Duodenal mucosa (tissue), 2 donors: ENCODE data around the gene PRRT1.
A peak's percentile ranks its signal among the peaks of the same experiment; 100 is the strongest.

ENCODE experiments used
- H3K27ac ChIP-seq: one replicate; pipeline ENCODE4 v1.7.0; 2013; ENCODE audit warnings: low read depth, low read length
- H3K27me3 ChIP-seq, 2 donors: one replicate each; pipeline ENCODE4 v1.7.0; 2013; ENCODE audit warnings: low read length in 2 of 2, control low read depth in 1 of 2; ENCODE audit not compliant: insufficient read depth in 2 of 2, control insufficient read depth in 1 of 2
- H3K36me3 ChIP-seq, 2 donors: one replicate each; pipeline ENCODE4 v1.7.0; 2013; ENCODE audit warnings: low read length in 2 of 2, control low read depth in 1 of 2; ENCODE audit not compliant: insufficient read depth in 2 of 2, control insufficient read depth in 1 of 2
- H3K4me1 ChIP-seq, 2 donors: one replicate each; pipeline ENCODE4 v1.7.0; 2013; ENCODE audit warnings: low read length in 2 of 2, control low read depth in 1 of 2; ENCODE audit not compliant: insufficient read depth in 2 of 2, control insufficient read depth in 1 of 2
- H3K4me3 ChIP-seq, 2 donors: one replicate each; pipeline ENCODE4 v1.7.0; 2013; ENCODE audit warnings: low read length in 2 of 2, low read depth in 1 of 2
- H3K9ac ChIP-seq, 2 donors: one replicate each; pipeline ENCODE4 v1.7.0; 2013; ENCODE audit warnings: low read length in 2 of 2, low read depth in 1 of 2
- H3K9me3 ChIP-seq, 2 donors: one replicate each; pipeline ENCODE4 v1.7.0; 2013; ENCODE audit warnings: low read length in 2 of 2, control low read depth in 1 of 2; ENCODE audit not compliant: control insufficient read depth in 1 of 2

PRRT1 gene

GRCh38 chr6:32151863-32152768 is at the start of gene PRRT1:
Gene PRRT1, minus strand, starts transcription at chr6:32151939. Its CDS starts 112 bp downstream, at chr6:32151827.
- Histone ChIP-seq H3K4me3 (peak within 1 kb of the TSS; percentile 87 to 98), H3K27ac (no peak within 1 kb of the TSS), H3K27me3 (no peaks in the 10 kb centered on the region), H3K9me3 (no peaks in the 10 kb centered on the region), H3K9ac (peak within 1 kb of the TSS; percentile 86 to 91), H3K4me1 (peaks cover 20 to 32% of the 10 kb centered on the region in 2 donors), H3K36me3 (peaks cover 0 to 3% of the 10 kb centered on the region in 2 donors)

GRCh38 chr6:32200711-32201475 is 49.2 kb upstream of the PRRT1 start:
- Histone ChIP-seq H3K9ac (no peak overlapping the region), H3K27me3 (no peaks in the 10 kb centered on the region), H3K9me3 (no peaks in the 10 kb centered on the region), H3K27ac (no peak overlapping the region), H3K4me3 (no peak overlapping the region), H3K36me3 (no peaks in the 10 kb centered on the region), H3K4me1 (peaks cover 12% of the 10 kb centered on the region in 2 donors)

- Histone ChIP-seq H3K36me3 (no peaks in the 10 kb centered on the region), H3K9me3 (no peaks in the 10 kb centered on the region), H3K4me3 (no peak overlapping the region), H3K4me1 (peaks cover 18 to 25% of the 10 kb centered on the region in 2 donors), H3K9ac (no peak overlapping the region), H3K27me3 (no peaks in the 10 kb centered on the region), H3K27ac (no peak overlapping the region)
These were observed 47.1 kb upstream of the PRRT1 start for GRCh38 chr6:32198866-32199265.

GRCh38 chr6:32198345-32198696 is 46.6 kb upstream of the PRRT1 start:
- H3K27ac ChIP-seq, result no peak overlapping the region

GRCh38 chr6:32196682-32197616 is 45.2 kb upstream of the PRRT1 start:
- Histone ChIP-seq H3K27ac (peak overlapping the region; percentile 99), H3K4me1 (peaks cover 25 to 33% of the 10 kb centered on the region in 2 donors), H3K9me3 (no peaks in the 10 kb centered on the region), H3K9ac (peak overlapping the region; percentile 95 to 98), H3K4me3 (peak overlapping the region; percentile 82 to 86), H3K27me3 (no peaks in the 10 kb centered on the region), H3K36me3 (no peaks in the 10 kb centered on the region)

More at GRCh38 chr6:32198345-32198696, 46.6 kb upstream of the PRRT1 start:
- no peak overlapping the region for H3K4me3 ChIP-seq
- H3K9me3 ChIP-seq, result no peaks in the 10 kb centered on the region
- no peaks in the 10 kb centered on the region for H3K27me3 ChIP-seq
- H3K9ac ChIP-seq, result no peak overlapping the region
- H3K36me3 ChIP-seq, result no peaks in the 10 kb centered on the region
- peaks cover 22 to 25% of the 10 kb centered on the region in 2 donors for H3K4me1 ChIP-seq

DNA sequence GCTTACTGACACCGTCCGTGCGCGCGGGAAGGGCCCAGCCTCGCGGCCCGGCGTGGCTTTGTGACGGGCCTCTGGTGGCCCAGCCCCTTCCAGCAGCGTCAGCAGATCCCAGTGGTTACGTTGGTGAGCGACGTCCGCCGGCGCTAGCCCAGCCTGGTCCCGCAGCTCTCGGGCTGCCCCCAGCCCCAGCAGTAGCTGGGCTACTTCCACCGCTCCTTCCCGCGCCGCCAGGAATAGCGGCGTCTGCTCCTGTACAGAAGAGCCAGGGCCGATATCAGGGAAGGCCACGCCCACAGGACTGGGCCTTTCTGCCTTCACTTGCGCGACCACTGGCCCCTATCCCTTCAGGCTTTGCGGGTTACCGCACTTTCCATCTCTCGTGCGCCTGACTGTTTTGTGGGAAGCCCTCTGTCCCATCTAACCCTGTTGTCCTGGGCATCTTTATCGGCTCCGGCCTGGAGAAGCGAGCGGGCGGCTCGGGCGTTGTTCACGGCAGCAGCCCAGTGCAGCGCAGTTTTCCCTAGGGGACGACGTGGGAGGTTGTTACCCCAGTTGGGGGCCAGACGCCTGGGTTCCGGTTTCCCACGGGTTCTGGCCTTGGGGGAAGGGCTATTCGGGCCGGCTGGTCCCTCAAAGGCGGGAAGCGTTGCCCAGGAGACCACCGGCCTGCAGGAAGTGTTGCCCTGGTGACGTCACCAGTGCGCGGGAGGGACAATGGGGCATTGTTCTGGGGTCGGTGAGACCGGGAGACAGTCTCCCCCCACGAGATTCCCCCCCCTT is 44.4 kb upstream of the PRRT1 start:
- H3K27ac ChIP-seq, result peak overlapping the region; percentile 99
- H3K4me3 ChIP-seq, result peak overlapping the region; percentile 82 to 86
- H3K9me3 ChIP-seq, result no peaks in the 10 kb centered on the region
- H3K27me3 ChIP-seq, result no peaks in the 10 kb centered on the region
- H3K36me3 ChIP-seq, result no peaks in the 10 kb centered on the region
- peak overlapping the region; percentile 95 to 98 for H3K9ac ChIP-seq
- H3K4me1 ChIP-seq, result peaks cover 31 to 42% of the 10 kb centered on the region in 2 donors

GRCh38 chr6:32195652-32195901 is 43.8 kb upstream of the PRRT1 start:
- Histone ChIP-seq H3K9me3 (no peaks in the 10 kb centered on the region), H3K27me3 (no peaks in the 10 kb centered on the region), H3K4me1 (peaks cover 36 to 46% of the 10 kb centered on the region in 2 donors), H3K36me3 (no peaks in the 10 kb centered on the region), H3K4me3 (peak overlapping the region; percentile 63 to 86), H3K27ac (peak overlapping the region; percentile 99), H3K9ac (peak overlapping the region in 1 of 2 donors; percentile 98)

DNA sequence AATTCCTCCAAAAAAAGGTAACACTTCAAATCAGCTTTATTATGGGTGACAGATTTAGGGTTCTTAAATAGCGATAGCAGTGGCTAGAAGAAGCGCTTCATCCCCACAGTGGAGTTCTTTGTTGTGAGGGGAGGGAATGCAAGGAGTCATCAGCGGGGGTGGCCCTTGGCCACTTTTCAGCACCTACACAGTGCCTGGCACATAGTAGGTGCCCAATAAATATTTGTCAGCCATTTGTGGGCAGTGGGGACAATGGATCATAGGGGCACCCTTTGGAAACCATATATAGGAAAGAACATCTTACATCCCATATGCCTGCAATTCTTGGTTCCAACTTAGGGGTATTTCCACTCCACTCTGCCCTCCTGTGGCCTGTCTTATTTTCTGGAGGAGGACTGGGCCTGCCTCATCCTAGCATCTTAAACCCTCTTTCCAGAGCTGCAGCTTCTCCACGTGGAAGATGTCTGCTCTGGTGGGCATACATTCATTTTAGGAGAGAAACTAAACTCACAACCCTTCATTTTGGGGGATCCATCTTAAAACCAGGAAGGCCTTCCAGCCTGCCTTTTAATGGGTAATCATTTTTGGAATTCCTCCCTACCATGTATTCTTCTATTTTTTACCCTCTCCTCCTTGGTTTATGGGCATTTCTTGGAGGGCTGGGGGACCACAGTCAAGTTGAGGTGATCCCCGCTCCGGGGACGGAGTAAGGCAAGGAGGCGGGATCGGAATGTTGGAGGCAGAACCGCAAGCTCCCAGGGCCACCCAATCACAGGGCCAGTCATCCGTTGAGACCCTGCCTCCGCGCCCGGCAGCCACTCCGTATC is 43.3 kb upstream of the PRRT1 start:
- Histone ChIP-seq H3K27me3 (no peaks in the 10 kb centered on the region), H3K4me3 (peak overlapping the region; percentile 50 to 63), H3K4me1 (peaks cover 41 to 46% of the 10 kb centered on the region in 2 donors), H3K9ac (peak overlapping the region; percentile 50 to 71), H3K9me3 (no peaks in the 10 kb centered on the region), H3K36me3 (no peaks in the 10 kb centered on the region), H3K27ac (peak overlapping the region; percentile 78)
